Measurements from ENCODE around the gene ARL4A. TPM values are rescaled to one million over a fixed set of nuclear protein-coding genes. Genes with fewer than 3 reads are reported as not detected.
"Not testable (repeated sequence)": the region's sequence is repeated elsewhere in the genome, so short reads cannot be mapped to it uniquely, and the experiment has no call there.

Gene ARL4A
- total RNA-seq, 4 donors from 2014 or later = 38.5 to 89.7 (median 72.7) TPM

GRCh38 chr7:12653110-12653509, 34.3 kb upstream of the ARL4A start:
- TF ChIP-seq CTCF (IDR thresholded peaks at IDR 0.05) (no peak), POLR2A (IDR thresholded peaks at IDR 0.05) (no peak)
- Histone ChIP-seq H3K27ac (no peak overlapping the region), H3K27me3 (no peaks in the 10 kb centered on the region), H3K4me3 (no peak overlapping the region), H3K9me3 (no peaks in the 10 kb centered on the region), H3K4me1 (no peaks in the 10 kb centered on the region), H3K36me3 (no peaks in the 10 kb centered on the region)
- no peak for DNase-seq
- intact Hi-C loops (cut with DNase I; ENCODE audit: low total_unique reads) = no loop called here

DNA sequence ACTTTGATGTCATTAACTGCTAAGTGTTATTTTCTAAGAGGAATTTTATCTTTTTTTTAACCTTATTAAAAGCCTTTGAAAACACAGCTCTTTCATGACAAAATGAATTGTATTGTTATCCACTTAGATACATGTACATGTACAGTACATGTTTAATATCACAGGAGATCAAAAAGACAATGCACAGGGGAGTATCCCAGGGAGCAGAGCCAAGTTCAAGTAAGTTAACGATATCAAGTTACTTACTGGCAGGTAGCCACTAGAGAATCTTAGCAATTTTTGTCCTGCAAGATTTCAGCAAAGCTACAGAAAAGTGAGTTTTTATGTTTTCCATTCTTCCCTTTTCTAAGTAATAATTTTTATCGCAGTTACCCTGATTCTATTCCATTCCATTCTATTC, 33.9 kb upstream of the ARL4A start:
- Histone ChIP-seq H3K36me3 (no peaks in the 10 kb centered on the region), H3K9me3 (no peaks in the 10 kb centered on the region), H3K27ac (no peak overlapping the region), H3K4me3 (no peak overlapping the region), H3K4me1 (no peaks in the 10 kb centered on the region), H3K27me3 (no peaks in the 10 kb centered on the region)
- intact Hi-C loops (cut with DNase I; ENCODE audit: low total_unique reads) = no loop called here
- TF ChIP-seq POLR2A (IDR thresholded peaks at IDR 0.05) (no peak), CTCF (IDR thresholded peaks at IDR 0.05) (no peak)
- DNase-seq = no peak

DNA sequence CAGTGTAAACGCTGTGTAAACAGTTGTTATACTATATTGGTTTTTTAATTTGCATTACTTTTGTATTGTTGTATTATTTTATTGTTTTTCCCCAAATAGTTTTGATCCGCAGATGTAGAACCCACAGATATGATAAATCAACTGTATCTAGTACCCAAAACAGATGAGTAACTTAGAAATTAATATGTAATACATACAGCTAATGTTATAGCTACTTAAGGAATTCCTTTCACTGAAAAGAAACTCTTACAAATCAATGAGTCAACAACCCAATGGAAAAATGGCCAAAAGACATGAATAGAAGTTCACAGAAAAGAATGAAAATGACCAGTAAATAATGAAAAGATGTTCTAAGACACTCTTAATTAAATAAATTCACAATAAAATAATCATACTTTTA, 32.3 kb upstream of the ARL4A start:
- DNase-seq = no peak
- H3K27me3 ChIP-seq = no peaks in the 10 kb centered on the region
- no peaks in the 10 kb centered on the region for H3K9me3 ChIP-seq
- H3K36me3 ChIP-seq = no peaks in the 10 kb centered on the region
- no peak overlapping the region for H3K27ac ChIP-seq
- intact Hi-C loops (cut with DNase I; ENCODE audit: low total_unique reads) = no loop called here
- no peak overlapping the region for H3K4me3 ChIP-seq
- TF ChIP-seq POLR2A (IDR thresholded peaks at IDR 0.05) = no peak
- TF ChIP-seq CTCF (IDR thresholded peaks at IDR 0.05) = no peak
- no peaks in the 10 kb centered on the region for H3K4me1 ChIP-seq

- DNase-seq = not testable (repeated sequence)
Measured at GRCh38 chr7:12660423-12660822, 27.0 kb upstream of the ARL4A start.

DNA sequence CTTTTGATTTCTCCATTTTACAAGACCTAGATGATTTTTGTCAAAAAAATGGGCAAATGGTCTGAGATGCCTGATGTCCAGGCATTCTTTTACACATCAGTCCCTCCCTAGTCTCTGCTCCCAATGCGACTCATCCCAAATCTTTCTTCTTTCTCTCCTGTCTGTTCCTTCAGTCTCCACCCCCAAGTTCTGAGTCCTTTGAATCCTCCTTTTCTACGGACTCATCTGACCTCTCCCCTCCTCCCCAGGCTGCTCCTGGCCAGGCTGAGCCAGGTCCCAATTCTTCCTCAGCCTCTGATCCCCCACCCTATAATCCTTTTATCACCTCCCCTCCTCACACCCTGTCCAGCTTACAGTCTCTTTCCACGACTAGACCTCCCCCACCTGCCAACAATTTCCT, 26.4 kb upstream of the ARL4A start:
- H3K36me3 ChIP-seq; intact Hi-C loops (cut with DNase I; ENCODE audit: low total_unique reads); DNase-seq; H3K9me3 ChIP-seq; H3K27me3 ChIP-seq; H3K4me1 ChIP-seq; H3K4me3 ChIP-seq; H3K27ac ChIP-seq: not testable (repeated sequence)

More at GRCh38 chr7:12660423-12660822, 27.0 kb upstream of the ARL4A start:
- H3K4me3 ChIP-seq; H3K9me3 ChIP-seq; intact Hi-C loops (cut with DNase I; ENCODE audit: low total_unique reads); H3K4me1 ChIP-seq; H3K36me3 ChIP-seq; H3K27me3 ChIP-seq; H3K27ac ChIP-seq: not testable (repeated sequence)

DNA sequence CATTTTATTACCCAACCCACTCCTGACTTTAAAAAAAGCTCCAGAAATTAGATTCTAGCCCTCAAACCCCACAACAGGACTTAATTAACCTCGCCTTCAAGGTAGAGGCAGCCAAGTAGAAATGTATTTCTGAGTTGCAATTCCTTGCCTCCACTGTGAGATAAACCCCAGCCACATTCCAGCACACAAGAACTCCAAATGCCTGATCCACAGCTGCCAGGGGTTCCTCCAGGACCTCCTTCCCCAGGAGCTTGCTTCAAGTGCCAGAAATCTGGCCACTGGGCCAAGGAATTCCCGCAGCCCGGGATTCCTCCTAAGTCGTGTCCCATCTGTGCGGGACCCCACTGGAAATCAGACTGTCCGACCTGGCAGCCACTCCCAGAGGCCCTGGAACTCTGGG, 25.9 kb upstream of the ARL4A start:
- no peak for DNase-seq
- no peak for TF ChIP-seq CTCF (IDR thresholded peaks at IDR 0.05)
- TF ChIP-seq POLR2A (IDR thresholded peaks at IDR 0.05) = no peak
- H3K27ac ChIP-seq = no peak overlapping the region

More for the DNA sequence above, 25.9 kb upstream of the ARL4A start:
- no peaks in the 10 kb centered on the region for H3K4me1 ChIP-seq
- intact Hi-C loops (cut with DNase I; ENCODE audit: low total_unique reads) = no loop called here
- H3K36me3 ChIP-seq = no peaks in the 10 kb centered on the region
- H3K27me3 ChIP-seq = no peaks in the 10 kb centered on the region
- no peak overlapping the region for H3K4me3 ChIP-seq
- H3K9me3 ChIP-seq = no peaks in the 10 kb centered on the region
